H1 (cell line): ENCODE measurements around the gene PDGFA. TPM values are rescaled to one million over a fixed set of nuclear protein-coding genes. Genes with fewer than 3 reads are reported as not detected.

ENCODE experiments used
- ASH2L ChIP-seq: fragments of 200-600, 300-600 bp; sonication (generic); IDR thresholded peaks from one replicate; pipeline ENCODE4 v1.7.1; 2017; ENCODE audit warnings: low read length
- KDM1A ChIP-seq: fragments of 200-600, 300-600 bp; sonication (generic); IDR thresholded peaks from 2 replicates; pipeline ENCODE4 v1.7.1; 2016; ENCODE audit warnings: mild to moderate bottlenecking, low read length, borderline replicate concordance
- NRF1 ChIP-seq: IDR thresholded peaks from 2 replicates; pipeline ENCODE4 v1.6.1; 2011; ENCODE audit warnings: mild to moderate bottlenecking, low read depth, low read length, improper control_type of control experiment
- RFX5 ChIP-seq: IDR thresholded peaks from 2 replicates; pipeline ENCODE4 v1.6.1; 2011; ENCODE audit warnings: low read depth, low read length, improper control_type of control experiment, borderline replicate concordance
- RXRA ChIP-seq: IDR thresholded peaks from 2 replicates; pipeline ENCODE4 v1.6.1; 2011; ENCODE audit warnings: low read depth, mild to moderate bottlenecking, low read length, moderate library complexity; ENCODE audit not compliant: insufficient read depth
- SP1 ChIP-seq: IDR thresholded peaks from 2 replicates; pipeline ENCODE4 v1.6.1; 2011; ENCODE audit warnings: low read depth, low read length
- TBP ChIP-seq: IDR thresholded peaks from 2 replicates; pipeline ENCODE4 v1.6.1; 2011; ENCODE audit warnings: low read depth, low read length, improper control_type of control experiment
- polyA plus RNA-seq, 7 experiments: library from polyadenylated mRNA; depleted of rRNA in 3 of 7; stranded (reverse) in 5 of 7; unstranded in 2 of 7; fragments of >200 nt in 5 of 7; fragments of 200-250 nt in 2 of 7; gene quantifications; 1 replicate in 5 of 7; 2 replicates in 1 of 7; 4 replicates in 1 of 7; pipeline versions ENCODE4 v1.2.1 to v1.2.3, GENCODE V29; 2011 to 2013; ENCODE audit warnings: missing spikeins in 2 of 7, mixed read lengths in 2 of 7
- total RNA-seq: library from RNA; stranded (reverse); fragmentation: NEBNext Ultra II Directional; extraction: Animal tissue kit (Norgen Biotek cat#: 25700); gene quantifications from 2 replicates; pipeline ENCODE4 v1.2.1, GENCODE V29; 2021

The PDGFA gene
- total and polyA plus RNA-seq, 2 of the 8 experiments (the other 6 are each of a cell fraction or from before 2014, with no cell fraction given), result 21.1 to 43.0 TPM

DNA sequence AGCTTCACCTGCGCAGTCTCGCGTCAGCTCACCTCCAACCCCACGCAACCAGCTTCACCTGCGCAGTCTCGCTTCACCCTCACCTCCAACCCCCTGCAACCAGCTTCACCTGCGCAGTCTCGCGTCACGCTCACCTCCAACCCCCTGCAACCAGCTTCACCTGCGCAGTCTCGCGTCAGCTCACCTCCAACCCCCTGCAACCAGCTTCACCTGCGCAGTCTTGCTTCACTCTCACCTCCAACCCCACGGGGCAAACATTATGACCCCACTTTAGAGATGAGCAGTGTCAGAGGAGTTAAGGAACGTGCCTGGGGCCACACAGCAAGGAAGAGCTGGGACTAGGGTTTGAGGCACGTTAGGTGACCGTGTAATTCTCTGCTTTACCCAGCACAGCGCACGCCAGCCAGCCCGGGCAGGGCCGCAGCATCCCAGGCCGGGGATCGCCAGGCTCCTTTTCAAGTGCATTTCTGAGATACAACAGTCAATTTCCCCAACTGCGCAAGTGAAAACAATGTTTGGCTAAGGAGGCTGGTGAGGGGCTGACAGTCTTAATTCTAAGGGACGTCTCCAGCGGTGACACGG is 22.6 kb upstream of the PDGFA start (continued):
- TF ChIP-seq ASH2L (no peak), KDM1A (no peak), RXRA (no peak), SP1 (no peak), TBP (no peak), RFX5 (no peak), NRF1 (no peak)
